ENCODE results near the gene MED16.

MED16 gene

GRCh38 chr19:911197-912033 is 18.4 kb upstream of the MED16 start:
- TF ChIP-seq CTCF (IDR thresholded peaks at IDR 0.05), result no peak

GRCh38 chr19:907183-907853 is 14.3 kb upstream of the MED16 start:
- TF ChIP-seq CTCF (IDR thresholded peaks at IDR 0.05), result no peak

GRCh38 chr19:906480-906879 is 13.5 kb upstream of the MED16 start:
- TF ChIP-seq CTCF (IDR thresholded peaks at IDR 0.05), result no peak

- no peak for TF ChIP-seq CTCF (IDR thresholded peaks at IDR 0.05)
Observed at GRCh38 chr19:904545-904944, 11.6 kb upstream of the MED16 start.

- TF ChIP-seq CTCF (IDR thresholded peaks at IDR 0.05), result no peak
Observed at GRCh38 chr19:903266-903797, 10.3 kb upstream of the MED16 start.

GRCh38 chr19:902446-903226 is 9.6 kb upstream of the MED16 start:
- TF ChIP-seq CTCF (IDR thresholded peaks at IDR 0.05), result no peak

GRCh38 chr19:902093-902370 is 9.0 kb upstream of the MED16 start:
- TF ChIP-seq CTCF (IDR thresholded peaks at IDR 0.05), result no peak
